ENCODE measurements around the gene CFLAR.
"Not testable (repeated sequence)": the region's sequence is repeated elsewhere in the genome, so short reads cannot be mapped to it uniquely, and the experiment has no call there.

Gene CFLAR

GRCh38 chr2:201149064-201149820, 33.3 kb downstream of the CFLAR start:
- DNase-seq, result no peak

GRCh38 chr2:201149821-201150165, 33.8 kb downstream of the CFLAR start:
- not testable (repeated sequence) for DNase-seq

- DNase-seq, result no peak
Observed at GRCh38 chr2:201150454-201151020, 34.6 kb downstream of the CFLAR start.

- DNase-seq, result no peak
Observed at GRCh38 chr2:201151127-201151981, 35.4 kb downstream of the CFLAR start.

- DNase-seq, result no peak
Observed at GRCh38 chr2:201152517-201152916, 36.6 kb downstream of the CFLAR start.

- DNase-seq, result no peak
Observed at GRCh38 chr2:201152999-201153815, 37.2 kb downstream of the CFLAR start.

- no peak for DNase-seq
Observed at GRCh38 chr2:201154615-201155399, 38.8 kb downstream of the CFLAR start.

- DNase-seq, result no peak
Observed at GRCh38 chr2:201156036-201156435, 40.1 kb downstream of the CFLAR start.

GRCh38 chr2:201156640-201157039, 40.7 kb downstream of the CFLAR start:
- no peak for DNase-seq

- DNase-seq, result no peak
Observed at GRCh38 chr2:201157694-201158093, 41.7 kb downstream of the CFLAR start.

GRCh38 chr2:201158111-201158929, 42.4 kb downstream of the CFLAR start:
- no peak for DNase-seq

GRCh38 chr2:201164166-201164565, 48.2 kb downstream of the CFLAR start:
- DNase-seq, result no peak

GRCh38 chr2:201167546-201167945, 51.6 kb downstream of the CFLAR start:
- DNase-seq, result no peak

GRCh38 chr2:201168496-201168895, 52.5 kb downstream of the CFLAR start:
- not testable (repeated sequence) for DNase-seq

- no peak for DNase-seq
Observed at GRCh38 chr2:201171259-201171814, 55.4 kb downstream of the CFLAR start.

GRCh38 chr2:201172279-201172678, 56.3 kb downstream of the CFLAR start:
- no peak for DNase-seq

- DNase-seq, result no peak
Observed at GRCh38 chr2:201174687-201175086, 58.7 kb downstream of the CFLAR start.

GRCh38 chr2:201176081-201176481, 60.1 kb downstream of the CFLAR start:
- no peak for DNase-seq

GRCh38 chr2:201180010-201180409, 64.0 kb downstream of the CFLAR start:
- no peak for DNase-seq

GRCh38 chr2:201182650-201183364, 66.8 kb downstream of the CFLAR start, which contains the start of gene CASP10:
Gene CASP10 (plus strand): TSS chr2:201183141. CDS start chr2:201185778, 2,637 bp downstream.
- no peak for DNase-seq

Measured in activated CD4-positive, CD25-positive, alpha-beta regulatory T cell treated with anti-CD3 and anti-CD28 coated beads, Interleukin-2, amount 50 U/mL, for 72 hours (primary cell).